NCI-H82 treated with DMSO at 0.1 percent for 48 hours (cell line): Measurements from ENCODE around the gene CBL.
A peak's percentile ranks its signal among the peaks of the same experiment; 100 is the strongest.

Experiments used
- DNase-seq: peaks from one replicate; lab custom pipeline; 2025; ENCODE audit not compliant: unreplicated experiment; lab: John Stamatoyannopoulos, UW

Gene CBL

GRCh38 chr11:119344291-119345010 is 138.3 kb downstream of the CBL start:
- no peak for DNase-seq

GRCh38 chr11:119345685-119346084 is 139.5 kb downstream of the CBL start:
- DNase-seq: no peak

- DNase-seq: no peak
Observed at GRCh38 chr11:119346605-119347004, 140.5 kb downstream of the CBL start, which contains the start of gene MFRP. MFRP (minus strand) TSS chr11:119346705; CDS start chr11:119346513, 192 bp downstream.

- peak; percentile 16 for DNase-seq
Observed at GRCh38 chr11:119347242-119347641, 141.1 kb downstream of the CBL start.

GRCh38 chr11:119347940-119348605 is 141.9 kb downstream of the CBL start:
- no peak for DNase-seq

- no peak for DNase-seq
Observed at GRCh38 chr11:119350302-119350701, 144.2 kb downstream of the CBL start.

- no peak for DNase-seq
Observed at GRCh38 chr11:119351232-119351631, 145.1 kb downstream of the CBL start.

GRCh38 chr11:119352857-119353260 is 146.7 kb downstream of the CBL start:
- peak; percentile 58 for DNase-seq

GRCh38 chr11:119355091-119355843 is 149.1 kb downstream of the CBL start:
- no peak for DNase-seq

GRCh38 chr11:119356349-119357031 is 150.4 kb downstream of the CBL start:
- no peak for DNase-seq

- DNase-seq: no peak
Observed at GRCh38 chr11:119357074-119357473, 150.9 kb downstream of the CBL start.
